Astrocyte (in vitro differentiated cells and primary cell): ENCODE data around the gene CCL11.

ENCODE experiments used
- CTCF ChIP-seq: IDR thresholded peaks from 2 replicates; pipeline ENCODE4 v1.5.1; 2011; ENCODE audit warnings: low read depth, mild to moderate bottlenecking, inconsistent platforms, low read length, moderate library complexity; ENCODE audit not compliant: insufficient read depth
- EZH2 ChIP-seq: IDR thresholded peaks from 2 replicates; pipeline ENCODE4 v1.6.1; 2012; ENCODE audit warnings: mild to moderate bottlenecking, low read length, inconsistent platforms; ENCODE audit not compliant: insufficient read depth

DNA sequence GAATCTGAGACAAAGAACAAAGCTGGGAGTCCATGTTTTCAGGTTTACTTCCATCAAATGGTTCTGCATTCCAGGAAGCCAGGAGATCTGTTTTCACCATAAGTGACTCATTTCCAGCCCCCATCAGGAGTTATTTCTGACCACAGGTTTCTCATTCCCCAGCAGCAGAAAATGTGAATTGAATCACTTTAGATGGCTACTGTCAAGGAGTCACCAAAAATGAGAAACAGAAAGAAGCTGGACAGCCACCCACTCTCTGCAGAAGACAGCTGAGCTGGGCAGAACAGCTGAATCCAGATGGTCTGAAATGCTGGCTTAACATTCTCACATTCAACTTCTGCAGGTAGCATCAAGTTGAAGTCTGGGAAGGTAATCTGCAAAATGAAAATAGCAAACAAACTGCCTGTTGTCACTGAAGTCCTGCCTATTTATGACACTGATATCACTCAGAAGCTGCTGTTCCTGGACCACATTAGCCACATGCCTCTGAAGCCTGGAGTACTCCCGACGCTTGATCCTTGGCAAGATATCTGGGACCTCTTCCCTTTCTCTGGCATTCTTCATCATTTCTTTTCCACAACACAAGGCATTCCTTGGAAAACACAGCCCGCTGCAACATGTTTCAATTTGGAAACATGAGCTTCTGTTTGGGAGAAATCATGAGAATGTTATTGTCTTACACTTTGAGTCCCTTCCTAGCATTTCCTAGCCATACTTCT, 15.3 kb downstream of the CCL11 start:
- TF ChIP-seq EZH2, result no peak
- TF ChIP-seq CTCF, result no peak
